ENCODE results near the gene DOCK2.
A peak's percentile ranks its signal among the peaks of the same experiment; 100 is the strongest.

DOCK2 gene

GRCh38 chr5:169688106-169688505, 51.0 kb downstream of the DOCK2 start:
- no peak for DNase-seq (ENCODE audit: low read depth in 2 of 2)

GRCh38 chr5:169691471-169691870, 54.4 kb downstream of the DOCK2 start:
- peak; percentile 61 to 69 for DNase-seq (ENCODE audit: low read depth in 2 of 2)

GRCh38 chr5:169694091-169694625, 57.1 kb downstream of the DOCK2 start:
- no peak for DNase-seq (ENCODE audit: low read depth in 2 of 2)

- no peak for DNase-seq (ENCODE audit: low read depth in 2 of 2)
These were observed 58.0 kb downstream of the DOCK2 start for GRCh38 chr5:169695025-169695625.

DNA sequence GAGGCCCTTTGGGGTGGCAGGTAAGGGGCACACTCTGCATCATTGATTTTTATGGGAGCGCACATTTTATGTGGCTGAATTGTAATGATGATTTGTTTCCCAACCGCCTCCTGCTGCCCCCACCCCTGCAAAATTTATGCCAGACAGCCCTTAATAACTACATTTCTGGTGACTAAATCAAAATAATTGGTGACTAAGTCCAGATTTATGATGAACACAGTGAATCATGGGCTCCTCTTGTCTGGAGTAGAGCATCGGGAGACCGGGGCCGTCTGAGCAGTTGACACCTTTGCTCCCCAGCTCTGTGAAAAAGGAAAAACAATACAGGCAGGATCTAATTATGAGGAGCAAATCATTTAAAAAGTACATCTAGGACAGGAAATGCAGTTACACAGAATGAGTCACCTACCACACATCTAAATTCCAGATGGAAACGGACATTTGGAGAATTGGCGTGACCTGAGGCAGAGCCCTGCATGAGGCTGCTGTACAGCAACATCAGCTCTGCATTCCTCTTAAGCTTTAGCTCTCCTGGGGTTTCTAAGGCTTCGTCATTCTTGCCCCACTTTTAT, 58.9 kb downstream of the DOCK2 start:
- peak; percentile 99 for DNase-seq (ENCODE audit: low read depth in 2 of 2)

DNA sequence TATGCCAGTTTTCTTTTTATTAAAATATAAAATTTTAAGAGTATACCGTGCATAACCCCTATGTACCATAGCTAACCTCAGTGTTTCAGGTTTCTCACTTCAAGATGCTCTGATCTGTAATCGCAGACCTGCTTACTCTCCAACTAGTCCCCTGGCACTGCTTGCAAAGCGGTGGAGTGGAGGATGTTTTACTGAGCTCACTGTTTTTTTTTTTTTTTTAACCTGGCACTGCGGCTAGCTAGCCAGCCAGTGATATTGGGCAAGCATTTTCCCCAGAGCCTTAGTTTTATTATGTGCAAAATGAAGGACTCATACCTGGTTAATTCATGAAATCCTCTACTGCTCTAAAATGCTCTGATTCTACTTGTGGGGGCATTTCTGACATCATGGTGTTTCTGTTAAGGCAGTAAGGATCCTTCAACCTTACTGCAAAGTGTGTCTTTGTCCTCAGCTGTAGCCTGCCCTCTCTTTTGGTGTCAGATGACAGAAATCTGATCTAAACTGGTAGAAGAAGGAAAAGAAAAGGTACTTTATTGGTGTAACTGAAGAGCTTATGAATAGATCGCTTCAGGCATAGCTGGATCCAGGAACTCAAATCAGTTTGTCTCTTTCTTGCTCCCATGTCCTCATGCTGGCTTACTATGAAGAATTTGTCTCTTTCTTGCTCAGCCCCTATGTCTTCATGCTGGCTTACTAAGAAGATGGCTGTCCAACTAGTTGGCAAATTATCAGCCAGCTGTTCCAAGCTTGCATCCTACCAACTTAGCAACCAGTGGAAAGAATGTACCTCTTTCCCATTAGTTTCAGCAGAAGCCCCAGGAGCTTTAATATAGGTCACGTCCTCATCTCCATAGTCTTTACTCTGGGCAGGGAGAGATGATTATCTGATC, 59.8 kb downstream of the DOCK2 start:
- peak in 1 of 2 experiments; percentile 42 for DNase-seq (ENCODE audit: low read depth in 2 of 2)

DNA sequence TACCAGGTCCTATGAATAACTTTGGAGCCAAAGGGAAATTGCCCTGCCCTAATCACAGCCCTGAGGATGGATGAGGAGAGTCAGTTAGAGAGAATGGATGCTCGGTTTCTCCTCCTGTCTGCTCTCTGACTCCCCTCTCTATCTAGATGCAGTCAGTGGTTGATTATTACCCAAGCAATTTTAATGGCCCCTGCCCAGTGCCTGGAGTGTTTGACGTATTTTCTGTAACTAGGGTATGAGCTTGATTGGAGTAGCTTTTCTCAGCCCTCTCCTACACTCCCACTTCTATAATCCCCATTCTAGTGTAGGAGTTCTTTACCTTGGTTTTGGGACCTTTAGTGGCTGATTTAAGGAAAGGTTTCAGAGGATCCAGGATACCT, 60.4 kb downstream of the DOCK2 start:
- DNase-seq (ENCODE audit: low read depth in 2 of 2): no peak

DNA sequence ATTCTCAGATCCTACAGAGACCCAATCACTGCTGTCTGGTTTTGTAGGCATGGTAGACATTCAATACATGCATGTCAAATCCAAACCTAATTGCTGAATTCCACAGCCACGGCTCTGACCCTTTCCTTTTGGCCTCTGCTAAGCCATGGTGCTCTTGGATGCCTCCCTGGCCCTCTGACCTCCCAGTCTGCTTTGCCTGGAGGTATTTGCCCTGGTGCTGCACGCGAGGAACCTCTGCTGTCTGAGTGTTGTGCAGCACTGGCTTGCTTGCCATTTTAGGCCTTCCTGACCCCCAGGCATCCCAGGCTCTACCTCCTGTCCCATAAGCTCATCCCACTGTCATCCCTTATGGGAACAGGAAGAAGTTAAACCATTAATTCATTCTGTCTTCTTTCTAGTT, 60.9 kb downstream of the DOCK2 start:
- DNase-seq (ENCODE audit: low read depth in 2 of 2): no peak

- DNase-seq (ENCODE audit: low read depth in 2 of 2): no peak
These were observed 63.5 kb downstream of the DOCK2 start for GRCh38 chr5:169700611-169701010.

- DNase-seq (ENCODE audit: low read depth in 2 of 2): peak in 1 of 2 experiments; percentile 48
These were observed 64.9 kb downstream of the DOCK2 start for GRCh38 chr5:169701910-169702451.

GRCh38 chr5:169702693-169703481, 65.8 kb downstream of the DOCK2 start:
- DNase-seq (ENCODE audit: low read depth in 2 of 2): no peak

DNA sequence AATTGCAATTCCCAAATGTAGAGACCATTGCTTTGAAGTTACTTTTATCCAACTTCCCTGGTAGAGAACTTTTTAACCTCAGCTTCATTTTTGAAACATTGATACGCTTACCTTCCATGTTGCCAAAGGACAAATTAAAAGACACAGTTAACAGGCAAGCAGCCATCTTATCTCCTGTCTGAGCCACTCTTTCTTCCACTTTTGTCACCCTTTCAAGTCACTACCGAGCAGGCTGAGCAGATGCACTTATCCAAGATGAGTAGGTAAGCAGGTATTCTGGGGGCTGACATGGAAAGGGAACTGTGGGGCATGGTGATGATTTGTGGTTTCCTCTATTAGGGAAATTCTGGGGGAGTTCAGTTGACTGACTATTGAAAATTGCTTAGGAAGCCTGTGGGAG, 66.7 kb downstream of the DOCK2 start:
- DNase-seq (ENCODE audit: low read depth in 2 of 2): no peak

DNA sequence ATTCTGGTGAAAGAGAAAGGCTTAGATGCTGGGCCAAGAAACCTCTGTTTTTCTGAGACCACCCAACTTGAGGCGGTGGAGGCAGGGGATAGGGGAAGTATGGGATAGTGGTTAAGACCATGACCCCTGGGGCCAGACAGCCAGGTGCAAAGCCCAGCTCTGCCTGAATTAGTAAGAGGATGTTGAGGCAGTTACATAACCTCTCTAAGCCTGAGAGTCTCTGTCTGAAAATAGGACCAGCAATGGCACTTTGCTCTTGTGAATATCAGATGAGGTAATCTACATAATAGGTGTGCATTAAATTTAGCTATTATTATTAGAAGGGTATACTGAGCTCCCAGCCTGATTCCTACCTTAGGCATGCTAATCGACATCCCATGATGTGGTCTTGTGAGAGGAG, 68.2 kb downstream of the DOCK2 start:
- no peak for DNase-seq (ENCODE audit: low read depth in 2 of 2)

- DNase-seq (ENCODE audit: low read depth in 2 of 2): no peak
These were observed 69.0 kb downstream of the DOCK2 start for GRCh38 chr5:169706071-169706470.

DNA sequence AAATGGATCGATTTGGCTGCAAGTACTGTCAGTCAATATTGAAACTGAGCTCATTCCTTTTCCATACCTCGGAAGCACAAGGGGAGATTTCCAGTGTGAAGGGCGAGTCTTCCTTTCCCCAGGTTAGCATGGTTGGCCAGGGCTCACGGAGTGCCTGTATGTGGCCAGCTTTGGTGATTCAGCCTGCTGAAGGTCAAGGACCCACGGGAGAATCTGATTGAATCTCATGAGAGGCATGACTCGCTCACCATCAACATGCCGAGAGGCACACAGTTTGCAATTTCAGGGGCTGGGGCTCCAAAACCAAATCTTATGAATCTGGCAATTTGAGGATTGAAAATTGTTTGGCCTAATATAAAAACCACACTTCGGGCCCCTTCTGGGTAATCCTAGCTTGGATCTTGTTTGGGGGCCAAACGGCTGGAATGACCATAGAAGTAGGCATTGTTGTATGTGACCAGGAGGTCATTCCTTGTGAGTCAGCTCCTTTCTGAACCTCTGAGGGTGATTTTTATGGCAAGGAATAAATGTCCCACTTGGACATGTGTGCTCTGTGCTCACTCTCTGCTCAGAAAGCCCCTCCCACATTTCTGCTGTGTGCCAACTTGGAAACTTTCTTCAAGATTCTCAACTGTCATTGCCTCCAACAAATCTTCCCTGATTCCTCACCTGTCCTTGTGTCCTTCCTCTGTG, 69.8 kb downstream of the DOCK2 start:
- DNase-seq (ENCODE audit: low read depth in 2 of 2): no peak

DNA sequence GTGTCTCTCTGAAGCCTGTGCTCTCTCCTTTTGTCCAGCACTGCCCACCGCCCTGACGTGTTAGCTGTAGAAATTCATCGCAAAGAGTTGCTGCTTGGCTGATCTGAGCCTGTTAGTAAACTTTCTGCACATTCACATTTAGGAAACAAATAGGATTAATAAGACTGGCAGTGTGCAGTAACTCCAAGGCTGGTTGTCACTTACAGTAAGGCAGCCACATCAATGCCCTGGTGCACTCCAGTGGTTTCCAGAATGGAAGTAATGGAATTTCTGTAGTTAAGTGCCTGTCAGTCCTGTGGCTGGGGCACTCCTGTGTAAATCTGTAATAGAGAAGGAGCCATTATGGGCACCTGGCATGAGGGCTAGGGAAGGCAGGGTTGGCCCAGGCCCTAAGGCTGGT, 70.6 kb downstream of the DOCK2 start:
- DNase-seq (ENCODE audit: low read depth in 2 of 2): no peak

- no peak for DNase-seq (ENCODE audit: low read depth in 2 of 2)
These were observed 73.6 kb downstream of the DOCK2 start for GRCh38 chr5:169710675-169711074.

DNA sequence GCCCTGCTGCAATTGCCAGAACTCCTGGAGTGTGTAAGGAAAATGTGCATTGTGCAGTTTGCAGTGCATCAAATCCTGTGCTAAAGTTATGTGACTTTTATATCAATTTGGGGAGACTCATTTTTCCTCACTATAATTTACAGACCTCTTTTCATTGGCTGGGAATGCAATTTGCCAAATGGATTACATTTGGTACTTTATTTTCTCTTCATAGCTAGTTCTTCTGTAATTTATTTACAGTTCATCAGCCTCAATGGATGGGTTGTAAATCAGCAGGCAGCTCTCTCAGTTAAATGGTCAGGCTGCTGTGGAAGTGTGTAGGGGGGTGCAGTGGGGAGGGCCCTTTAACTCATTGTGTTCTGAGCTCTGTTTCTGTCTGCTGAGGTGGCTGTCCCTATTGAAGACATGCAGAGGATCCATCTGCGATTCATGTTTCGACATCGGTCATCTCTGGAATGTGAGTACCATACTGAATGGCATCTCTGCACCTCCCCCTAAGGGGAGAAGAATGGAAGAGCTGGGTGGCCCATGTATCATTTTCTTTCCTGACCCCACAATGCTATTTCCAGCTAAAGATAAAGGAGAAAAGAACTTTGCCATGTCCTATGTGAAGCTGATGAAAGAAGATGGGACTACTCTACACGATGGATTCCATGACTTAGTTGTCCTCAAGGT, 74.6 kb downstream of the DOCK2 start:
- no peak for DNase-seq (ENCODE audit: low read depth in 2 of 2)

DNA sequence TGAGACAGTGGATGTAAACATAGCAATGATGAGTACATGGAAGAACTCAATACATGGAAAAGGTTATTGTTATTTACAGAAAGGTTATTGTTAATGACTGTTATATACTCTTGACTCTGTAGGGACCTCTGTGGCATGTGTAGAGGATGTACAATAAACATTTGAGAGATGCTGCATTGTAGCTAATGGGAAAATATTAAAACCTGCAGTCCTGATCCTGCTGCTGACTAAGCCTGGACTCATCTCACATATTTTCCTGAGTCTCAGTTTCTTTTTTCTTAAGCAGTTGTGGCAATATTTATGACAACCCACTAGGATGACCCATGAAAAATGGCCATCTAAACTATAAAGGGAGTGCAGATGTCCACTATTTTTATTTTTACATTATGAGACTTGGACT, 75.4 kb downstream of the DOCK2 start:
- no peak for DNase-seq (ENCODE audit: low read depth in 2 of 2)

DNA sequence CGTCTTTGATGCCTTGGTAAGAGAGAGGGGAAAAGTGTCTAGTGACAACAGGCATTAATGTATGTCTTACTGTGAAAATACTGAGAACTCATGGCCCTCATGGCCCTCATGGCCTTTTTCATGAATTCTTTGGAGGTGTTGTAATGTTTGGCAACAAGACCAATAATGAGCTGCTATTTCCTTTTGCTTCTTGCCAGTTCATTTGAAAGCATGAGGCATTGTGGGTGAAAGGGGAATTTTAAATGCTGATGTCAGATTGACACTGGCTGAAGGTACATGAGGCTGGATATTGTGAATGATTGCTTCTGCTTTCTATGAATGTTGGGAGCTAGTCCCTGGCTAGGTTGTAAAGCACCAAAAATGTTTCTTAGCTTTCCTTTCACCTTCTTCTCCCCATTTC, 79.2 kb downstream of the DOCK2 start:
- peak in 1 of 2 experiments; percentile 48 for DNase-seq (ENCODE audit: low read depth in 2 of 2)

Measured in fibroblast of skin of left quadriceps (primary cell).